IPS-15b (cell line): Measurements from ENCODE around the gene TCHP.
"Not testable (repeated sequence)": the region's sequence is repeated elsewhere in the genome, so short reads cannot be mapped to it uniquely, and the experiment has no call there.

Source experiments
- H3K27me3 ChIP-seq: one replicate; pipeline ENCODE4 v1.6.1; 2013; ENCODE audit warnings: low read length; ENCODE audit not compliant: control insufficient read depth, insufficient read depth
- H3K36me3 ChIP-seq: one replicate; pipeline ENCODE4 v1.6.1; 2013; ENCODE audit warnings: low read length; ENCODE audit not compliant: control insufficient read depth, insufficient read depth
- H3K4me1 ChIP-seq: one replicate; pipeline ENCODE4 v1.6.1; 2013; ENCODE audit warnings: mild to moderate bottlenecking, low read length; ENCODE audit not compliant: control insufficient read depth, insufficient read depth
- H3K4me3 ChIP-seq: one replicate; pipeline ENCODE4 v1.5.1; 2013; ENCODE audit warnings: low read depth, low read length
- H3K9ac ChIP-seq: one replicate; pipeline ENCODE4 v1.6.1; 2013; ENCODE audit warnings: low read depth, mild to moderate bottlenecking, low read length
- H3K9me3 ChIP-seq: one replicate; pipeline ENCODE4 v1.6.1; 2013; ENCODE audit warnings: mild to moderate bottlenecking, low read length; ENCODE audit not compliant: control insufficient read depth, insufficient read depth

Gene TCHP

GRCh38 chr12:109880043-109880931 is 19.8 kb upstream of the TCHP start, which contains the start of gene GLTP:
GLTP (minus strand) TSS chr12:109880541; CDS start chr12:109880374, 167 bp downstream.
- Histone ChIP-seq H3K9ac (peak within 1 kb of the TSS; percentile 54), H3K9me3 (no peaks in the 10 kb centered on the region), H3K4me3 (peak within 1 kb of the TSS; percentile 94), H3K27me3 (peaks cover 6% of the 10 kb centered on the region), H3K4me1 (peaks cover 13% of the 10 kb centered on the region), H3K36me3 (no peaks in the 10 kb centered on the region)

DNA sequence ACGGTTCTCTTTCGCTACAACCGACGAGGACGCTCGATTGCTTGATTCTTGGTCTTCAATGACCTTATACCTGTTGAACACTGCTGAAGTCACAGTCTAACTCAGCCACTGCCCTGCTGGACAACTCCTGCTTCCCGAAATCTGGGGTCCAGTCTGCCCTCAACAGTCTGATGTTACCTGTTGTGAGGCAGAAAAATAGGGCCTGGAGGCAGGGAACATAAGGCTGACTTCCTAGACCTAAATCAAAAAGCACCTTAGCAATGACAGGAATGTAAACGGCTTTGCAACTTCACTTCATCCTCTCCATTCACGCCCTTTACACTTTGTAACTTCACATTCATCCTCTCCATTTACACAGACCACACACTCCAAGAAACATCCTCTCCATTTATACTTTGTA is 19.1 kb upstream of the TCHP start:
- H3K9me3 ChIP-seq: no peaks in the 10 kb centered on the region
- peaks cover 13% of the 10 kb centered on the region for H3K4me1 ChIP-seq
- peak overlapping the region; percentile 87 for H3K4me3 ChIP-seq
- peaks cover 6% of the 10 kb centered on the region for H3K27me3 ChIP-seq
- no peaks in the 10 kb centered on the region for H3K36me3 ChIP-seq
- peak overlapping the region; percentile 54 for H3K9ac ChIP-seq

DNA sequence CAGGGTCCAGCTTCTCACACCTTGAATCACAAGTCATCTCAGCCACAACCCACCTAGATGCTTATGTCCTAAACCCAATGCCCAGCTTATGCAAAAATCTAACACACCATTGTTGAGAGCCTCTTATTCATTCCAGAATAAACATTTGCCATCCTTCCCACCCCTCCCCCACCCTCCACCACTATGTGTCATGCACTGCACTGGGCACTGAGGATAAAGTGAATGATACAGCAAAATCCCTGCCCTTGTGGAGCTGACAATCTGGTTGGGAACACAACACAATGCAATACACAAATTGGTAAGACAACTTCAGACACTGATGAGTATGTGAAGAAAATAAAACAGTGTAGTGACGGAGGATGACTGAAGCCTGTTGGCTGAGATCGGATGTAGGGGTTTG is 18.3 kb upstream of the TCHP start:
- Histone ChIP-seq H3K9me3 (no peaks in the 10 kb centered on the region), H3K27me3 (peaks cover 6% of the 10 kb centered on the region), H3K4me3 (no peak overlapping the region), H3K4me1 (peaks cover 13% of the 10 kb centered on the region), H3K36me3 (no peaks in the 10 kb centered on the region), H3K9ac (no peak overlapping the region)

- peaks cover 6% of the 10 kb centered on the region for H3K27me3 ChIP-seq
- H3K9ac ChIP-seq: no peak overlapping the region
- H3K4me1 ChIP-seq: peaks cover 11% of the 10 kb centered on the region
- no peak overlapping the region for H3K4me3 ChIP-seq
- H3K9me3 ChIP-seq: no peaks in the 10 kb centered on the region
- no peaks in the 10 kb centered on the region for H3K36me3 ChIP-seq
These were observed 16.6 kb upstream of the TCHP start for GRCh38 chr12:109883461-109883860.

DNA sequence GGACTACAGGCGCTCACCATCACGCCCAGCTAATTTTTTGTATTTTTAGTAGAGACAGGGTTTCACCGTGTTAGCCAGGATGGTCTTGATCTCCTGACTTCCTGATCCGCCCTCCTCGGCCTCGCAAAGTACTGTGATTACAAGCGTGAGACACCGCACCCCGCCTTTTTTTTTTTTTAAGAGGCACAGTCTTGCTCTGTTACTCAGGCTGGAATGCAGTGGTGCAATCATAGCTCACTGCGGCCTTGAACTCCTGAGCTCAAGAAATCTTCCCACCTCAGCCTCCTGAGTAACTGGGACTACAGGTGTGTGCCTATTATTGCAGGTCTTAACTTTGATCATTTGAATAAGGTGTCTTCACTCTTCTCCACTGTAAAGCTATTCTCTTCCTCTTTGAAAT is 14.5 kb upstream of the TCHP start:
- no peak overlapping the region for H3K9ac ChIP-seq
- peaks cover 6% of the 10 kb centered on the region for H3K4me1 ChIP-seq
- no peaks in the 10 kb centered on the region for H3K36me3 ChIP-seq
- H3K9me3 ChIP-seq: no peaks in the 10 kb centered on the region
- H3K27me3 ChIP-seq: peaks cover under 1% of the 10 kb centered on the region
- H3K4me3 ChIP-seq: no peak overlapping the region

GRCh38 chr12:109888179-109889020 is 11.7 kb upstream of the TCHP start:
- no peaks in the 10 kb centered on the region for H3K36me3 ChIP-seq
- no peak overlapping the region for H3K9ac ChIP-seq
- H3K27me3 ChIP-seq: peaks cover 11% of the 10 kb centered on the region
- H3K9me3 ChIP-seq: no peaks in the 10 kb centered on the region
- no peaks in the 10 kb centered on the region for H3K4me1 ChIP-seq
- no peak overlapping the region for H3K4me3 ChIP-seq

DNA sequence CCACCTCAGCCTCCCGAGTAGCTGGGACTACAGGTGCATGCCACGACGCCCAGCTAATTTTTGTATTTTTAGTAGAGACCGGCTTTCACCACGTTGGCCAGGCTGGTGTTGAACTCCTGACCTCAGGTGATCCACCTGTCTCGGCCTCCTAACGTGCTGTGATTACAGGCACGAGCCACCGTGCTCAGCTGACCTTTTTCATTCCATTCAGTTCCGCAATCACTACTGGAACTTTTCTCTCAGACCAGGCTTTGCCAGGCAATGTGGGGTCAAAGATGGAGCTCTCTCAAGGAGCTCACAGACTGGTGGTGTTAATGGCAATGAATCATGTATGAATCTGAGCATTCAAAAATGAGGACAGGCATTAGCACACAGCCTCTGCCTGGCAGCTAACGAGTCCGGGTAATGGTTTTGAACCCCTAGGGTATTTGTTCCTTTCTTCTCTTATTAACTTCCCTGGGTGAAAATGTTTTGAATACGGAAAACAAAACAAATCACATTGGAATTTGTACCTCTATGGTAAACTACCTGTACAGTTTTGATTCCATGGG is 9.4 kb upstream of the TCHP start:
- Histone ChIP-seq H3K4me3 (no peak overlapping the region), H3K4me1 (no peaks in the 10 kb centered on the region), H3K27me3 (peaks cover 14% of the 10 kb centered on the region), H3K9ac (no peak overlapping the region), H3K9me3 (no peaks in the 10 kb centered on the region), H3K36me3 (no peaks in the 10 kb centered on the region)

DNA sequence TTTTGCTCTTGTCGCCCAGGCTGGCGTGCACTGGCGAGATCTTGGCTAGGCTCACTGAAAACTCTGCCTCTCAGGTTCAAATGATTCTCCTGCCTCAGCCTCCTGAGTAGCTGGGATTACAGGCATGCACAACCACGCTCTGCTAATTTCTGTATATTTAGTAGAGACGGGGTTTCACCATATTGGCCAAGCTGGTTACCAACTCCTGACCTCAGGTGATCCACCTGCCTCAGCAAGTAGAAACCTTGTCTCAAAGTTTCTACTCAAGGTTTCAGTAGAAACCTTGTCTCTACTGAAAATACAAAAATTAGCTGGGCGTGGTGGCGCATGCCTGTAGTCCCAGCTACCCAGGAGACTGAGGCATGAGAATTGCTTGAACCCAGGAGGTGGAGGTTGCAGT is 8.3 kb upstream of the TCHP start:
- not testable (repeated sequence) for H3K4me1 ChIP-seq, H3K36me3 ChIP-seq, H3K4me3 ChIP-seq, H3K9ac ChIP-seq, H3K9me3 ChIP-seq
- H3K27me3 ChIP-seq: peaks cover 25% of the 10 kb centered on the region

DNA sequence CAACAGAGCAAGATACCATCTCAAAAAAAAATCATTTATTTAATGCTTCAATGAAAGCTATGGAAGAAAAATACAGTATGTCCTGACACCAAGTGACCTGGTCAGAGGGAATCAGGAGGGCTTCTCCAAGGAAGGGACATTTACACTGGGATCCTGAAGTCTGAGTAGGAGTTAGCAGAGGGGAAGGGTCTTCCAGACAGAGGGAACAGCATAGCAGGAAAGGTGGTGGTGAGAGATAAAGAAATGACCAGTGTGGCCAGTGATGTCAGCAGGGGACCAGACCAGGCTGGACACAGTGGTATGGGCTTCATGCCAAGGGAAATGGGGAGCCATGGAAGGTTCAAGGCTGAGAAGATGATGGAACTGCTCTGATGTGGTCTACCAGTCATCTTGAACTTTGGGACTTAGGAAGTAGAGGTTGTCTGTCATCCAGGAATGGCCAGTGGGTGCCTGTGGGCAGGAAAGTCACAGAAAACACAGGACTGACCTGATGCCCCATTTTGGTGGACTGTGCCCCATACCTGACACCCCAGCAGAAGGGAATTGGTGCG is 7.8 kb upstream of the TCHP start:
- H3K36me3 ChIP-seq: no peaks in the 10 kb centered on the region
- H3K4me1 ChIP-seq: no peaks in the 10 kb centered on the region
- H3K9ac ChIP-seq: no peak overlapping the region
- peaks cover 30% of the 10 kb centered on the region for H3K27me3 ChIP-seq
- no peak overlapping the region for H3K4me3 ChIP-seq
- H3K9me3 ChIP-seq: no peaks in the 10 kb centered on the region

- H3K9ac ChIP-seq: no peak overlapping the region
- H3K4me1 ChIP-seq: no peaks in the 10 kb centered on the region
- H3K27me3 ChIP-seq: peaks cover 35% of the 10 kb centered on the region
- H3K9me3 ChIP-seq: no peaks in the 10 kb centered on the region
- no peaks in the 10 kb centered on the region for H3K36me3 ChIP-seq
- no peak overlapping the region for H3K4me3 ChIP-seq
These were observed 7.3 kb upstream of the TCHP start for GRCh38 chr12:109892748-109893147.

DNA sequence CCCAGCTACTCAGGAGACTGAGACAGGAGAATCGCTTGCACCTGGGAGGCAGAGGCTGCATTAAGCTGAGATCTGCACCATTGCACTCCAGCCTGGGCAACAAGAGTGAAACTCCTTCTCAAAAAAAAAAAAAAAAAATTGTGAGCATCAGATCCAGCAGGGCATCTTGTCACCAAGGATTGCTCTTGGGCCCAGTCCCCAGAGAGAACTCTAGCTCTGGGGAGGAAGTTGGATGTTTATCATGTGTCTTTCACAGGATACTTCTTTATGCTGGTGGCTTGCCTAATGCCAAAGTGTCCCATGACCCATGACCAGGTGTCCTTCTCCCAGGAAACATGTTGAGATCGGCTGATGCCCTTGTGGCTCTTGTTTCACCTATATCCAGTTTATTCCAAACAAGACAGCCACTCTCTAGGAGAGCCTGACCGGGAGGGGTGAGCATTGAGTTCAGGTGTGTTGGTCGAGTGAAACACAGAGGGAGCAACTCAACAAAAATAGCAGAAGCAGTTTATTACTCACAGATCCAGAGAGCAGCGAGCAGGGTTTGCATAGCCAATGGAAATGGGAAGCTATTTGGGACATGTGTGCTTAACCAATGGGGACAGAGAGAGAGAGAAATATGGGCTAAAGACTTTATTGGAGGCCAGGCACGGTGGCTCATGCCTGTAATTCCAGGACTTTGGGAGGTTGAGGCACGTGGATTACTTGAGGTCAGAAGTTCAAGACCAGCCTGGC is 6.6 kb upstream of the TCHP start:
- H3K4me1 ChIP-seq: no peaks in the 10 kb centered on the region
- H3K4me3 ChIP-seq: no peak overlapping the region
- H3K27me3 ChIP-seq: peaks cover 42% of the 10 kb centered on the region
- H3K36me3 ChIP-seq: no peaks in the 10 kb centered on the region
- H3K9me3 ChIP-seq: no peaks in the 10 kb centered on the region
- H3K9ac ChIP-seq: no peak overlapping the region
